ENCODE data around the gene SLC35D2.
"Not testable (repeated sequence)": the region's sequence is repeated elsewhere in the genome, so short reads cannot be mapped to it uniquely, and the experiment has no call there.

The SLC35D2 gene

GRCh38 chr9:96388144-96388543 is 4.6 kb upstream of the SLC35D2 start:
- FAIRE-seq, result no peak
- DNase-seq (ENCODE audit: insufficient read length, low spot score), result no peak
- no peak for TF ChIP-seq POLR2A (IDR thresholded peaks at IDR 0.05; ENCODE audit: low read depth, low read length)

GRCh38 chr9:96386157-96386556 is 2.6 kb upstream of the SLC35D2 start:
- no peak for TF ChIP-seq POLR2A (IDR thresholded peaks at IDR 0.05; ENCODE audit: low read depth, low read length)
- no peak for FAIRE-seq
- no peak for DNase-seq (ENCODE audit: insufficient read length, low spot score)

DNA sequence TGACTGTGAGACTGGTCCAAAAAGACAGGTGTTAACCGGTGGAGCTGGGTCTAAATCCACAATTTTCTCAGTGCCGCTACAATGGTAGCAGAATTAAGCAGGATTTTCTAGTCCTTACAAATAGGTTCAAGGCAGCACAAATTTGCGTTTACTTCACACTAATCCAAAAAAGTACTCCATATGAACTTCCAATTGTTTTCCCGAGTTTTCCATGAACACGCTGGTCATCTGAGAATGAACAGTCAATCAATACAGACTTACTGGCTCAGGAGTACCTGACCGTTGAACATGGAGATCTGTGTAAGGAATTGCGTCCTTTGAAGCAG is 709 bp downstream of the SLC35D2 start:
- no peak for DNase-seq (ENCODE audit: insufficient read length, low spot score)
- peak; percentile 68 for FAIRE-seq
- TF ChIP-seq POLR2A (IDR thresholded peaks at IDR 0.05; ENCODE audit: low read depth, low read length), result no peak

DNA sequence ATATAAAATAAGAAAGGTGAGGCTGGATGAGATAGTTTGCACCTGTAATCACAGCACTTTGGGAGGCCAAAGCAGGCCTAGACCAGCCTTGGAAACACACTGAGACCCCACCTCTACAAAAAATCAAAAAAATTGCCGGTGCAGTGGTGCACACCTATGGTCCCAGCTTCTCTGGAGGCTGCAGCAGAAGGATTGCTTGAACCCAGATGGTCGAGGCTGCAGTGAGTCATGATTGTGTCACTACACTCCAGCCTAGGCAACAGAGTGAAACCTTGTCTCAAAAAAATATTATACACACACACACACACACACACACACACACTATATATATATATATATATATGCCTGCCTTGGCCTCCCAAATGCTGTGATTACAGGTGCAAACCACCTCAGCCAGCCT is 1.3 kb downstream of the SLC35D2 start:
- DNase-seq (ENCODE audit: insufficient read length, low spot score), result no peak
- no peak for TF ChIP-seq POLR2A (IDR thresholded peaks at IDR 0.05; ENCODE audit: low read depth, low read length)
- peak; percentile 84 for FAIRE-seq

GRCh38 chr9:96381696-96382095 is 1.8 kb downstream of the SLC35D2 start:
- DNase-seq (ENCODE audit: insufficient read length, low spot score) (no peak), FAIRE-seq (no peak)
- no peak for TF ChIP-seq POLR2A (IDR thresholded peaks at IDR 0.05; ENCODE audit: low read depth, low read length)

DNA sequence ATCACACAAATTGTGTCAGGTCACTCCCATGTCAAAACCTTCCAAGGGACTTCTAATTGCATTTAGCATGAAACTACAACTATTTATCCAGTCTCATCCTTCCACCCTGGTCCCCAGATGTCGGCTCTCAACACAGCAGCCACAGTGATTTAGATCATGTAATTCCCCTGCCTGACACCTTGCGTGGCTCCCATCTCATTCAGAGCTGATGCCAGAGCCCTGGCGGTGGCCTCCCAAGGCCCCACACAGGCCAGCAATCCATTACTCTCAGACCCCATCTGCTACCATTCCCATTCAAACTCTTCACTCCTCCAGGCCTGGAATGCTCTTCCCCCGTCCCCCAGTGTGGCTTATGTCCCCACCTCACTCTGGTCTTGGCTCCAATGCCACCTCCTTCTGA is 2.4 kb downstream of the SLC35D2 start:
- no peak for FAIRE-seq
- DNase-seq (ENCODE audit: insufficient read length, low spot score), result no peak
- no peak for TF ChIP-seq POLR2A (IDR thresholded peaks at IDR 0.05; ENCODE audit: low read depth, low read length)

DNA sequence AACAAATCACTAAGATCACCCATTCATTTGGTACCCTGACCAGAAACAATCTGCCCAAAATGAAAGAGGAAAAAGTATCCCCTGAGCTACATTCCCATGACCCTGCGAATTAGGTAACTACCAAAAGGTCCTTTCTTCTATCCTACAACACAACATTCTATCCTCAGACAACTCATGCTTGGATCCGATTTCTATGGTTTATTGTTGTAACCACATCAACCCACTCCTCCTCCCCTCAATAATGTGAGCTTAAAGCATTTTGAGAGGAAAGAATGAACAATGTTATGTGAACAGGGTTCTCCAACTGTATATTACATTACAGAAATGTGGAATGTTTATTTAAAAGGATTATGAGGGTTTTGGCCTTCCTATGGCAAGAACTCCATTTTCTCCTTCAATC is 4.0 kb downstream of the SLC35D2 start:
- TF ChIP-seq POLR2A (IDR thresholded peaks at IDR 0.05; ENCODE audit: low read depth, low read length), result no peak
- no peak for DNase-seq (ENCODE audit: insufficient read length, low spot score)
- FAIRE-seq, result no peak

DNA sequence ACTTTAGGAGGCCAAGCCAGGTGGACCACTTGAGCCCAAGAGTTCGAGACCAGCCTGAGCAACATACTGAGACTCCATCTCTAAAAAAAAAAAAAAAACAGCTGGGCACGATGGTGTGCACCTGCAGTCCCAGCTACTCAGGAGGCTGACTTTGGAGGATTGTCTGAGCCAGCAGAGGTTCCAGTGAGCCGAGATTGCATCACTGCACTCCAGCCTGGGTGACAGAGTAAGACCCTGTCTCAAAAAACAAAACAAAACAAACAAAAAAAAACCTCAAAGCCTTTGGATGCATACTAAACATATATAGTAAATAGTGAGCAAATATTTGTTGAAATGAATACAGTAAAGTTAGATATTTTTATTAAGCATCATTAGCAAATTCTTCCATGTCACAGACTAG is 5.3 kb downstream of the SLC35D2 start:
- no peak for DNase-seq (ENCODE audit: insufficient read length, low spot score)
- no peak for FAIRE-seq
- TF ChIP-seq POLR2A (IDR thresholded peaks at IDR 0.05; ENCODE audit: low read depth, low read length), result no peak

- DNase-seq (ENCODE audit: insufficient read length, low spot score) (peak; percentile 72), FAIRE-seq (peak; percentile 62)
- TF ChIP-seq POLR2A (IDR thresholded peaks at IDR 0.05; ENCODE audit: low read depth, low read length), result no peak
These were observed 6.3 kb downstream of the SLC35D2 start for GRCh38 chr9:96376891-96377874.

DNA sequence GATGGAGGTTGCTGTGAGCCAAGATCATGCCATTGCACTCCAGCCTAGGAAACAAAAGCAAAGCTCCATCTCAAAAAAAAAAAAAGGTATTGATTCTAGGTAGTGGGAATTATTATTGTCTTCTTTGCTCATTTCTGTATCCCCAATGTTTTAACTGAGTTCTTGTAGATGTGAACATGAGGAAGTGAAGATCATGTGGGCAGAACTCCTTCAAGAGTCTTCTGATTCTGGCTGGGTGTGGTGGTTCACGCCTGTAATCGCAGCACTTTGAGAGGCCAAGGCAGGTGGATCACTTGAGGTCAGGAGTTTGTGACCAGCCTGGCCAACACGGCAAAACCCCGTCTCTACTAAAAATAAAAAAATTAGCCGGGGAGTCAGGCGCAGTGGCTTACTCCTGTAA is 8.0 kb downstream of the SLC35D2 start:
- not testable (repeated sequence) for FAIRE-seq; DNase-seq (ENCODE audit: insufficient read length, low spot score)

- DNase-seq (ENCODE audit: insufficient read length, low spot score) (no peak), FAIRE-seq (no peak)
- no peak for TF ChIP-seq POLR2A (IDR thresholded peaks at IDR 0.05; ENCODE audit: low read depth, low read length)
These were observed 15.6 kb downstream of the SLC35D2 start for GRCh38 chr9:96367943-96368342.

DNA sequence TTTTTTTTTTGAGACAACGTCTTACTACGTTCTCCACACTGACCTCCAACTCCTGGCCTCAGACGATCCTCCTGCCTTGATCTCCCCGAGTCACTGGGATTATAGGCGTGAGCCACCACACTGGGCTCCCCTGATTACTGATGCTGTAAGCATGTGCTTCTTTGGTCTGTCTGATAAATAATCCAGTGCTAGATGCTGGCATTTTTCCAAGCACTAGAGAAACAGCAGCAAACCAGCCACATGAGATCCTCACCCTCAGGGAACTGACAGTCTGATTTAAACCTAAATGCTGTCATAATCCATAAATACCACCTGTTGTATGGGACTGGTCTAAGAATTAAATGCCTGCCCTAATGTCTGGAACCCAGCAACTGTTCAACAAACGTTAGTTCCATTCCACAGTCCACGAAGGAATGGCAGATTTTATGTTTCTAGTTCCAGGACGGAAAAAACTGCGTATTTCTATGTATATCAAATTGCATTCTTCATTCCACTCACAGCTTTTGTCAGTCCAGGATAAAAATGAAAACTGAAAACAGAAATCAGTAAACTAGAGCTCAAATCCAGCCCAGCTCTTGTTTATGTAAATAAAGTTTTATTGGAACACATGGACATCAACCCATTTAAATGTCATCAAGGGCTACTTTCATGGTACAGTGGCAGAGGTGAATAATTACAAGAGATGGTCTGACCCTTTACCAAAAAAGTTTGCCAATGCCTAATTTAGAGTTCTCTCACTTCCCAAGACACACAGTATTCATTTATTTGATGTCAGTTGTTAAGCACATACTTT is 20.1 kb downstream of the SLC35D2 start:
- no peak for TF ChIP-seq POLR2A (IDR thresholded peaks at IDR 0.05; ENCODE audit: low read depth, low read length)
- no peak for DNase-seq (ENCODE audit: insufficient read length, low spot score)
- no peak for FAIRE-seq

DNA sequence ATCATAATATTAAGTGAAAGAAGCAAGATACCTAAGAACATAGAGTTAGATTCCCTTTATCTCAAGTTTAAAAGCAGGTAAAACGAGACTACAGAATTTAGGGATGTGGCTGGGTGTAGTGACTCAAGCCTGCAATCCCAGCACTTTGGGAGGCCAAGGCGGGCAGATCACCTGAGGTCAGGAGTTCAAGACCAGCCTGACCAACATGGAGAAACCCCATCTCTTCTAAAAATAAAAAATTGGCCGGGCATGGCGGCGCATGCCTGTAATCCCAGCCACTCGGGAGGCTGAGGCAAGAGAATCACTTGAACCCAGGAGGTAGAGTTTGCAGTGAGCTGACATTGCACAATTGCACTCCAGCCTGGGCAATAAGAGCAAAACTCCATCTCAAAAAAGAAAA is 21.4 kb downstream of the SLC35D2 start:
- not testable (repeated sequence) for FAIRE-seq; DNase-seq (ENCODE audit: insufficient read length, low spot score)

DNA sequence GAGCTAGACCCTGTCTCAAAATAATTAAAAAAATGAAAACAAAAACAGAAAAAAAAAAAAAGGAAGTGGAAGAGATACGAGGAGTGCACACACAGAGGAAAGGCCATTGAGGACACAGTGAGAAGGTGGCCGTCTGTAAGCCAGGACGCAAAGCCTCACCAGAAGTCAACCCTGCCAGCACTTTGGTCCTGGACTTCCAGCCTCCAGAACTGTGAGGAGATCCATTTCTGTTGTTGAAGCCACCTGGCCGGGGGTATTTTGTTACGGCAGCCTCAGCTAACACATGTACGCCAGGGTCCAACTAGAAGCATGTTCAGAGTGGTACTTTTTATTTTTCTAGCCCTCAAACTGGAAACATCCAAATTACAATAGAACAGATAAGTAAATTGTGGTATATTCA is 21.8 kb downstream of the SLC35D2 start:
- FAIRE-seq, result no peak
- no peak for DNase-seq (ENCODE audit: insufficient read length, low spot score)
- no peak for TF ChIP-seq POLR2A (IDR thresholded peaks at IDR 0.05; ENCODE audit: low read depth, low read length)

DNA sequence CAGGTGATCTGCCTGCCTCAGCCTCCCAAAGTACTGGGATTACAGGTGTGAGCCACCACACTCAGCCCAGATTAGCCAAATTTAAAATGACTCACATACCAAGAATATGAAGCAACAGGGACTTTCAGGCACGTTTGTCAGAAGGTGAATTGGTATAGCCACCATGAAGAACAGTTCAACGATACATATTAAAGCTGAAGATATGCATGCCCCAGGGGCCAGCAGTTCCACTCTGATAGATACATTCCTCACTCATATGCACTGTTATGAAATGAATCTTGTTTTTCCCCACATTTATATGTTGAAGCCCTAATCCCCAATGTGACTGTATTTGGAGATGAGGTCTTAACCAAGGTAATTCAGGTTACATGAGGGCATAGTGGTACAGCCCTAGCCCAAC is 22.5 kb downstream of the SLC35D2 start:
- FAIRE-seq (no peak), DNase-seq (ENCODE audit: insufficient read length, low spot score) (no peak)
- no peak for TF ChIP-seq POLR2A (IDR thresholded peaks at IDR 0.05; ENCODE audit: low read depth, low read length)

DNA sequence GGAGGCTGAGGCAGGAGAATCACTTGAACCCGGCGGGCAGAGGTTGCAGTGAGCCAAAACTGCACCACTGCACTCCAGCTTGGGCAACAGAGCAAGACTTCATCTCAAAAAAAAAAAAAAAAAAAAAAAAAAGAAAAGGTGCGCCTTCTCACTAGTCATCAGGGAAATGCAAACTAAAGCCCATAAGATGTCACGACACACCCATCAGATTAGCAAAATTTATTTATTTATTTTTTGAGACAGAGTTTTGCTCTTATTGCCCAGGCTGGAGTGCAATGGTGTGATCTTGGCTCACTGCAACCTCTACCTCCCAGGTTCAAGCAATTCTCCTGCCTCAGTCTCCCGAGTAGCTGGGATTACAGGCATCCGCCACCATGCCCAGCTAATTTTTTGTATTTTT is 23.0 kb downstream of the SLC35D2 start:
- FAIRE-seq; DNase-seq (ENCODE audit: insufficient read length, low spot score): not testable (repeated sequence)
